ENCODE results near the gene SCYGR3.

SCYGR3 gene

DNA sequence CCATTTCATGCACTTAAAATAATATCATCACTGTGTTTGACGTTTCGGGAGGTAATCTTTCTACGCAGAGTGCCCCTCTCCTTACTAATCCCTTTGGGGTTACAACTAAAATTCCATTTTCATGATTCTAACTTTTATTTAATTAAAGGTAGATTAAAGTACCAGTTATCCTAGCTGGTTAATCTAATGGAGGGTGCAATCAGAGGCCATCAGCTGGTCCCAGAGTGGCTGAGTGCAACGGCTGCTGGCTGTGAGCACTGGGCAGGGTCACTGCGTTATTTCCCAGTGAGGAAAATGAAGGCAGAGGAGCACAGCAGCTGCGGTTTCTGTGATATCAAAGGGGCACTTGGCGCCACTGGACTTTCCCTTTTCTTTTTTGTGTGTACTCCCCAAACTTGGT is 14.8 kb upstream of the SCYGR3 start:
- no peaks in the 10 kb centered on the region for H3K9me3 Mint-ChIP-seq
- no peaks in the 10 kb centered on the region for H3K27me3 Mint-ChIP-seq (ENCODE audit: low read depth)

GRCh38 chr2:227627769-227628168 is 13.1 kb upstream of the SCYGR3 start:
- TF ChIP-seq, protein P1, sequence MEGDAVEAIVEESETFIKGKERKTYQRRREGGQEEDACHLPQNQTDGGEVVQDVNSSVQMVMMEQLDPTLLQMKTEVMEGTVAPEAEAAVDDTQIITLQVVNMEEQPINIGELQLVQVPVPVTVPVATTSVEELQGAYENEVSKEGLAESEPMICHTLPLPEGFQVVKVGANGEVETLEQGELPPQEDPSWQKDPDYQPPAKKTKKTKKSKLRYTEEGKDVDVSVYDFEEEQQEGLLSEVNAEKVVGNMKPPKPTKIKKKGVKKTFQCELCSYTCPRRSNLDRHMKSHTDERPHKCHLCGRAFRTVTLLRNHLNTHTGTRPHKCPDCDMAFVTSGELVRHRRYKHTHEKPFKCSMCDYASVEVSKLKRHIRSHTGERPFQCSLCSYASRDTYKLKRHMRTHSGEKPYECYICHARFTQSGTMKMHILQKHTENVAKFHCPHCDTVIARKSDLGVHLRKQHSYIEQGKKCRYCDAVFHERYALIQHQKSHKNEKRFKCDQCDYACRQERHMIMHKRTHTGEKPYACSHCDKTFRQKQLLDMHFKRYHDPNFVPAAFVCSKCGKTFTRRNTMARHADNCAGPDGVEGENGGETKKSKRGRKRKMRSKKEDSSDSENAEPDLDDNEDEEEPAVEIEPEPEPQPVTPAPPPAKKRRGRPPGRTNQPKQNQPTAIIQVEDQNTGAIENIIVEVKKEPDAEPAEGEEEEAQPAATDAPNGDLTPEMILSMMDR (IDR thresholded peaks at IDR 0.05; ENCODE audit: unreplicated experiment in 3 of 3), result no peak
- no peaks in the 10 kb centered on the region for H3K4me1 Mint-ChIP-seq
- no peaks in the 10 kb centered on the region for H3K36me3 Mint-ChIP-seq (ENCODE audit: low read depth)

More for the DNA sequence above, 14.8 kb upstream of the SCYGR3 start:
- no peaks in the 10 kb centered on the region for H3K4me1 Mint-ChIP-seq
- no peaks in the 10 kb centered on the region for H3K36me3 Mint-ChIP-seq (ENCODE audit: low read depth)
- TF ChIP-seq, protein P1 (IDR thresholded peaks at IDR 0.05; ENCODE audit: unreplicated experiment in 3 of 3), result no peak
- H3K4me3 Mint-ChIP-seq, result no peak overlapping the region
- H3K27ac Mint-ChIP-seq, result no peak overlapping the region

GRCh38 chr2:227626580-227627151 is 12.0 kb upstream of the SCYGR3 start:
- TF ChIP-seq, protein P1 (IDR thresholded peaks at IDR 0.05; ENCODE audit: unreplicated experiment in 3 of 3), result no peak
- H3K27ac Mint-ChIP-seq, result no peak overlapping the region
- no peaks in the 10 kb centered on the region for H3K27me3 Mint-ChIP-seq (ENCODE audit: low read depth)
- H3K4me1 Mint-ChIP-seq, result no peaks in the 10 kb centered on the region
- no peaks in the 10 kb centered on the region for H3K36me3 Mint-ChIP-seq (ENCODE audit: low read depth)
- no peaks in the 10 kb centered on the region for H3K9me3 Mint-ChIP-seq
- H3K4me3 Mint-ChIP-seq, result no peak overlapping the region

More at GRCh38 chr2:227627769-227628168, 13.1 kb upstream of the SCYGR3 start:
- Mint-ChIP-seq H3K9me3 (no peaks in the 10 kb centered on the region), H3K27me3 (ENCODE audit: low read depth) (no peaks in the 10 kb centered on the region), H3K4me3 (no peak overlapping the region), H3K27ac (no peak overlapping the region)

GRCh38 chr2:227625420-227625819 is 10.8 kb upstream of the SCYGR3 start:
- Mint-ChIP-seq H3K4me1 (no peaks in the 10 kb centered on the region), H3K9me3 (no peaks in the 10 kb centered on the region), H3K27ac (no peak overlapping the region), H3K27me3 (ENCODE audit: low read depth) (no peaks in the 10 kb centered on the region), H3K4me3 (no peak overlapping the region), H3K36me3 (ENCODE audit: low read depth) (no peaks in the 10 kb centered on the region)
- TF ChIP-seq, protein P1 (IDR thresholded peaks at IDR 0.05; ENCODE audit: unreplicated experiment in 3 of 3), result no peak

DNA sequence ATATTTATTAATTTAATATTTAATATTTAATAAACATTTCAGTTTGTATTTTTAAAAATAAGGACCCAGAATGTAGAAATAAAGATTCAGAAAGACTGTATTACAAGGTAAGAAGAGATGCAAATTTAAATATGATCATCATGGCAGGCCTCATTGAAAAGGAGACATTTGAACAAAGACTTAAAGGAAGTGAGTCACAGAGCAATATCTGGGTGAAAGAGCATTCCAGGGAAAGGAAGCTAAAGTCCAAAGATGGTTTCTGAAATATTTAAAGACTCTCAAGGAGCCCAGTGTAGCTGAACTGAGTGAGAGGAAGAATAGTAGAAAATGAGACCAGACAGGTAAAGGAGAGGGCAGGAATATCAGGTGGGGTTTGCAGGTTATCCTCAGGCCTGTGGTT is 8.6 kb upstream of the SCYGR3 start:
- Mint-ChIP-seq H3K4me1 (no peaks in the 10 kb centered on the region), H3K4me3 (no peak overlapping the region), H3K27ac (no peak overlapping the region), H3K36me3 (ENCODE audit: low read depth) (no peaks in the 10 kb centered on the region), H3K27me3 (ENCODE audit: low read depth) (no peaks in the 10 kb centered on the region), H3K9me3 (no peaks in the 10 kb centered on the region)
- TF ChIP-seq, protein P1 (IDR thresholded peaks at IDR 0.05; ENCODE audit: unreplicated experiment in 3 of 3), result no peak
